ENCODE measurements around the gene CD70. TPM values are rescaled to one million over a fixed set of nuclear protein-coding genes. Genes with fewer than 3 reads are reported as not detected.

The CD70 gene
- total and polyA plus RNA-seq, 4 donors = not detected

- no peak for DNase-seq (ENCODE audit: low spot score)
- Histone ChIP-seq H3K4me3 (ENCODE audit: low read depth in 1 of 3, low read length in 3 of 3) (no peak overlapping the region), H3K4me1 (ENCODE audit: control insufficient read depth in 4 of 4, insufficient read depth in 4 of 4, low read length in 3 of 4) (no peaks in the 10 kb centered on the region), H3K9me3 (ENCODE audit: control insufficient read depth in 4 of 4, low read length in 3 of 4) (no peaks in the 10 kb centered on the region), H3K9ac (ENCODE audit: low read depth in 1 of 2, low read length in 2 of 2) (no peak overlapping the region), H3K27me3 (ENCODE audit: control insufficient read depth in 4 of 4, insufficient read depth in 4 of 4, low read length in 3 of 4) (peaks cover 0 to 3% (median 0%) of the 10 kb centered on the region in 4 donors), H3K36me3 (ENCODE audit: control insufficient read depth in 4 of 4, insufficient read depth in 3 of 4, low read depth in 1 of 4, low read length in 3 of 4) (no peaks in the 10 kb centered on the region), H3K27ac (ENCODE audit: low read depth in 1 of 2, low read length in 2 of 2) (no peak overlapping the region)
- TF ChIP-seq, protein P1, sequence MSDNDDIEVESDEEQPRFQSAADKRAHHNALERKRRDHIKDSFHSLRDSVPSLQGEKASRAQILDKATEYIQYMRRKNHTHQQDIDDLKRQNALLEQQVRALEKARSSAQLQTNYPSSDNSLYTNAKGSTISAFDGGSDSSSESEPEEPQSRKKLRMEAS (IDR thresholded peaks at IDR 0.05) = no peak
- no peak for TF ChIP-seq REST (IDR thresholded peaks at IDR 0.05)
- no peak for TF ChIP-seq FOXA2 (IDR thresholded peaks at IDR 0.05)
- TF ChIP-seq JUND (IDR thresholded peaks at IDR 0.05) = no peak
- TF ChIP-seq, protein P2, sequence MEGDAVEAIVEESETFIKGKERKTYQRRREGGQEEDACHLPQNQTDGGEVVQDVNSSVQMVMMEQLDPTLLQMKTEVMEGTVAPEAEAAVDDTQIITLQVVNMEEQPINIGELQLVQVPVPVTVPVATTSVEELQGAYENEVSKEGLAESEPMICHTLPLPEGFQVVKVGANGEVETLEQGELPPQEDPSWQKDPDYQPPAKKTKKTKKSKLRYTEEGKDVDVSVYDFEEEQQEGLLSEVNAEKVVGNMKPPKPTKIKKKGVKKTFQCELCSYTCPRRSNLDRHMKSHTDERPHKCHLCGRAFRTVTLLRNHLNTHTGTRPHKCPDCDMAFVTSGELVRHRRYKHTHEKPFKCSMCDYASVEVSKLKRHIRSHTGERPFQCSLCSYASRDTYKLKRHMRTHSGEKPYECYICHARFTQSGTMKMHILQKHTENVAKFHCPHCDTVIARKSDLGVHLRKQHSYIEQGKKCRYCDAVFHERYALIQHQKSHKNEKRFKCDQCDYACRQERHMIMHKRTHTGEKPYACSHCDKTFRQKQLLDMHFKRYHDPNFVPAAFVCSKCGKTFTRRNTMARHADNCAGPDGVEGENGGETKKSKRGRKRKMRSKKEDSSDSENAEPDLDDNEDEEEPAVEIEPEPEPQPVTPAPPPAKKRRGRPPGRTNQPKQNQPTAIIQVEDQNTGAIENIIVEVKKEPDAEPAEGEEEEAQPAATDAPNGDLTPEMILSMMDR (IDR thresholded peaks at IDR 0.05; ENCODE audit: low read depth, low read length, missing input control) = no peak
- no peak for TF ChIP-seq FOXA1 (IDR thresholded peaks at IDR 0.05)
- TF ChIP-seq YY1 (IDR thresholded peaks at IDR 0.05) = no peak
- TF ChIP-seq EGR1 (IDR thresholded peaks at IDR 0.05; ENCODE audit: low read depth in 2 of 2) = no peak
- no peak for TF ChIP-seq TAF1 (conservative IDR thresholded peaks at IDR 0.05)
- no peak for TF ChIP-seq HNF4A (conservative IDR thresholded peaks at IDR 0.05)
- no peak for TF ChIP-seq GABPA (IDR thresholded peaks at IDR 0.05 in 1 of 2, conservative IDR thresholded peaks at IDR 0.05 in 1 of 2)
- no peak for TF ChIP-seq RAD21 (IDR thresholded peaks at IDR 0.05)
- no peak for TF ChIP-seq RXRA (IDR thresholded peaks at IDR 0.05)
- TF ChIP-seq ATF3 (IDR thresholded peaks at IDR 0.05) = no peak
- TF ChIP-seq SP1 (IDR thresholded peaks at IDR 0.05) = no peak
- no peak for TF ChIP-seq NR2F2 (IDR thresholded peaks at IDR 0.05)
- no peak for TF ChIP-seq HNF4G (IDR thresholded peaks at IDR 0.05)
- WGBS = 67% methylated on average over 5 of the region's 5 CpGs
Observed at GRCh38 chr19:6576869-6577475, 14.0 kb downstream of the CD70 start.

GRCh38 chr19:6573350-6573749 lies 17.6 kb downstream of the CD70 start:
- 46% methylated on average over 1 of the region's 1 CpG for WGBS
- no peak overlapping the region for H3K9ac ChIP-seq (ENCODE audit: low read depth in 1 of 2, low read length in 2 of 2)
- no peak for DNase-seq (ENCODE audit: low spot score)
- TF ChIP-seq HNF4G (IDR thresholded peaks at IDR 0.05) = no peak
- TF ChIP-seq, protein P1 (IDR thresholded peaks at IDR 0.05) = no peak
- TF ChIP-seq REST (IDR thresholded peaks at IDR 0.05) = no peak
- TF ChIP-seq FOXA1 (IDR thresholded peaks at IDR 0.05) = no peak
- TF ChIP-seq, protein P2 (IDR thresholded peaks at IDR 0.05; ENCODE audit: low read depth, low read length, missing input control) = no peak
- no peak for TF ChIP-seq FOXA2 (IDR thresholded peaks at IDR 0.05)
- TF ChIP-seq SP1 (IDR thresholded peaks at IDR 0.05) = no peak
- TF ChIP-seq JUND (IDR thresholded peaks at IDR 0.05) = no peak
- TF ChIP-seq YY1 (IDR thresholded peaks at IDR 0.05) = no peak
- no peak for TF ChIP-seq GABPA (IDR thresholded peaks at IDR 0.05 in 1 of 2, conservative IDR thresholded peaks at IDR 0.05 in 1 of 2)

More at GRCh38 chr19:6573350-6573749, 17.6 kb downstream of the CD70 start:
- peaks cover 0 to 5% (median 0%) of the 10 kb centered on the region in 4 donors for H3K27me3 ChIP-seq (ENCODE audit: control insufficient read depth in 4 of 4, insufficient read depth in 4 of 4, low read length in 3 of 4)
- peaks cover 0 to 3% (median 0%) of the 10 kb centered on the region in 4 donors for H3K9me3 ChIP-seq (ENCODE audit: control insufficient read depth in 4 of 4, low read length in 3 of 4)
- no peaks in the 10 kb centered on the region for H3K36me3 ChIP-seq (ENCODE audit: control insufficient read depth in 4 of 4, insufficient read depth in 3 of 4, low read depth in 1 of 4, low read length in 3 of 4)
- H3K4me1 ChIP-seq (ENCODE audit: control insufficient read depth in 4 of 4, insufficient read depth in 4 of 4, low read length in 3 of 4) = no peaks in the 10 kb centered on the region
- no peak overlapping the region for H3K27ac ChIP-seq (ENCODE audit: low read depth in 1 of 2, low read length in 2 of 2)
- H3K4me3 ChIP-seq (ENCODE audit: low read depth in 1 of 3, low read length in 3 of 3) = no peak overlapping the region

All from liver (tissue), 9 donors.